ENCODE data around the gene ACOT11.

GRCh38 chr1:54609301-54609921 is 61.4 kb downstream of the ACOT11 start:
- TF ChIP-seq CTCF (IDR thresholded peaks at IDR 0.05) (no peak), POLR2A (IDR thresholded peaks at IDR 0.05) (no peak), POLR2AphosphoS5 (IDR thresholded peaks at IDR 0.05) (no peak)

Data from breast epithelium (tissue), 3 donors.